Measurements from ENCODE around the gene CCN5.

The CCN5 gene

DNA sequence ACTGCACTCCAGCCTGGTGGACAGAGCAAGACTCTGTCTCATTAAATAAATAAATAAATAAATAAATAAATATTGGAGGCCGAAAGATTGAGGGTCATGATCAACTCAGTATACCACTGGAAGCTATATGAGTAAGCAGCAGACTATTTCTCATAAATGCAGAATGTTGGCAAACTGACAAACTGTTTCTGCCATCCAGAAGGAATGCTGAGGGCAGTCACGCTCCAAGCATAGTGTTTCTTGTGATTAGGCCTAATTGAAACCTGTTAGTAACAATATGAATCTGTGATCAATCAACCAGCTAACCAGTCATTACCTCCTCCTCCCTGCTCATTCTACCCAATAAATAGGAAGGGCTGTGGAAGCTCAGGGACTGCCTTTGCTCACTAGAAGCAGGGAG, 15.3 kb downstream of the CCN5 start:
- H3K4me3 ChIP-seq (ENCODE audit: insufficient read length, low read depth): no peak overlapping the region
- no peaks in the 10 kb centered on the region for H3K27me3 ChIP-seq (ENCODE audit: insufficient read depth, insufficient read length)
- DNase-seq (ENCODE audit: low read depth, low spot score): no peak
- peaks cover 14% of the 10 kb centered on the region for H3K4me1 ChIP-seq (ENCODE audit: insufficient read depth, insufficient read length)
- no peaks in the 10 kb centered on the region for H3K36me3 ChIP-seq (ENCODE audit: insufficient read depth, insufficient read length, low read length)
- H3K9me3 ChIP-seq (ENCODE audit: insufficient read depth, low read length): no peaks in the 10 kb centered on the region
- H3K9ac ChIP-seq (ENCODE audit: insufficient read length, low read depth): no peak overlapping the region
- TF ChIP-seq SUZ12 (IDR thresholded peaks at IDR 0.05; ENCODE audit: extremely low read depth, insufficient read depth, insufficient read length): no peak
- no peak for TF ChIP-seq ZNF274 (IDR thresholded peaks at IDR 0.05; ENCODE audit: low read depth, low read length)
- TF ChIP-seq YY1 (IDR thresholded peaks at IDR 0.05; ENCODE audit: insufficient read depth, insufficient read length): no peak

DNA sequence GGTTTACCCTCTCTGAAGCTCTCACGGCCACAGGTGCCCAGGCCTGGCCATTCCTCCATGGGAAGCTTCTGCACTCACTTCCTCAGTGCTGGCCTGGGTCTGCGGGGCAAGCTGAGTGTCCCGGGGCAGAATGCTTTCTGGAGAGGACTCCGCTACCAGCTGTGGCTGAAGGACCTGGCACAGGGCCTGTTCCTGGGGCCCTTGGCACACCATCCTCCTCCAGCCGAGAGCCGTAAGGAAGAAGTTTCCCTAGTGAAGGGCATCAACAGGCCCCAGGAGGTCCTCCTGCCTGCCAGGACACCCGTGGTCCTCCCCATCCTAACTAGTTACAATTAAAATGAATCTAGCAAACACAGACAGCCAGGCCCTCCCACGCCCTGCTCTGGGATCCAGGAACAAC, 16.5 kb downstream of the CCN5 start:
- no peak overlapping the region for H3K4me3 ChIP-seq (ENCODE audit: insufficient read length, low read depth)
- peaks cover 14% of the 10 kb centered on the region for H3K4me1 ChIP-seq (ENCODE audit: insufficient read depth, insufficient read length)
- peaks cover 7% of the 10 kb centered on the region; the same call in 1 of the 2 replicates for H3K9me3 ChIP-seq (ENCODE audit: insufficient read depth, low read length)
- no peaks in the 10 kb centered on the region for H3K27me3 ChIP-seq (ENCODE audit: insufficient read depth, insufficient read length)
- peak overlapping the region; percentile 8 for H3K9ac ChIP-seq (ENCODE audit: insufficient read length, low read depth)
- no peak for DNase-seq (ENCODE audit: low read depth, low spot score)
- H3K36me3 ChIP-seq (ENCODE audit: insufficient read depth, insufficient read length, low read length): no peaks in the 10 kb centered on the region
- TF ChIP-seq SUZ12 (IDR thresholded peaks at IDR 0.05; ENCODE audit: extremely low read depth, insufficient read depth, insufficient read length) (no peak), YY1 (IDR thresholded peaks at IDR 0.05; ENCODE audit: insufficient read depth, insufficient read length) (no peak), ZNF274 (IDR thresholded peaks at IDR 0.05; ENCODE audit: low read depth, low read length) (no peak)

DNA sequence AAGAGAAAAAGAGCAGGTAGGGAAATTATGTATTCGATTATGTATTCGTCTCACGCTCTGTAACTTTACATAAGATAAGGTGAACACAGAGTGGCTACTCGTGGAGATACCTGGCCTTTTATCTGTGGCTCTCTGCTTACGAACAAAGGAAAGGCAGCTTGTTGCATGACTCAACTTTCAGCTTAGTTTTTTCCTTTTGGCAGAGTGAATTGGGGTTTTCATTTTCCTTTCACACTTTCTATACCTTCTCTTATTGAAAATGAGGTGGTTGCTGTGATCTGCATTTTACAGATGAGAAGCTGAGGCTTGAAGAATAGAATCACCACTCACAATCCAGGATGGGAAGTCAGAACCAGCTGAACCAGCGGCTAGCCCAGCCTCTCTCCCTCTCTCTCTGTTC, 17.2 kb downstream of the CCN5 start:
- TF ChIP-seq YY1 (IDR thresholded peaks at IDR 0.05; ENCODE audit: insufficient read depth, insufficient read length) (no peak), SUZ12 (IDR thresholded peaks at IDR 0.05; ENCODE audit: extremely low read depth, insufficient read depth, insufficient read length) (no peak), ZNF274 (IDR thresholded peaks at IDR 0.05; ENCODE audit: low read depth, low read length) (no peak)
- DNase-seq (ENCODE audit: low read depth, low spot score): no peak
- Histone ChIP-seq H3K9me3 (ENCODE audit: insufficient read depth, low read length) (peaks cover 13% of the 10 kb centered on the region; the same call in 1 of the 2 replicates), H3K27me3 (ENCODE audit: insufficient read depth, insufficient read length) (no peaks in the 10 kb centered on the region), H3K36me3 (ENCODE audit: insufficient read depth, insufficient read length, low read length) (no peaks in the 10 kb centered on the region), H3K4me3 (ENCODE audit: insufficient read length, low read depth) (no peak overlapping the region), H3K9ac (ENCODE audit: insufficient read length, low read depth) (no peak overlapping the region), H3K4me1 (ENCODE audit: insufficient read depth, insufficient read length) (peaks cover 10% of the 10 kb centered on the region)

GRCh38 chr20:44733341-44734069, 18.3 kb downstream of the CCN5 start:
- H3K9ac ChIP-seq (ENCODE audit: insufficient read length, low read depth): no peak overlapping the region
- DNase-seq (ENCODE audit: low read depth, low spot score): peak; percentile 71
- H3K36me3 ChIP-seq (ENCODE audit: insufficient read depth, insufficient read length, low read length): no peaks in the 10 kb centered on the region
- TF ChIP-seq ZNF274 (IDR thresholded peaks at IDR 0.05; ENCODE audit: low read depth, low read length): no peak
- no peak for TF ChIP-seq YY1 (IDR thresholded peaks at IDR 0.05; ENCODE audit: insufficient read depth, insufficient read length)
- TF ChIP-seq SUZ12 (IDR thresholded peaks at IDR 0.05; ENCODE audit: extremely low read depth, insufficient read depth, insufficient read length): no peak
- H3K9me3 ChIP-seq (ENCODE audit: insufficient read depth, low read length): peaks cover 13% of the 10 kb centered on the region; the same call in 1 of the 2 replicates
- H3K4me3 ChIP-seq (ENCODE audit: insufficient read length, low read depth): no peak overlapping the region
- H3K4me1 ChIP-seq (ENCODE audit: insufficient read depth, insufficient read length): peaks cover 10% of the 10 kb centered on the region
- H3K27me3 ChIP-seq (ENCODE audit: insufficient read depth, insufficient read length): no peaks in the 10 kb centered on the region

GRCh38 chr20:44734938-44735337, 19.8 kb downstream of the CCN5 start:
- H3K9me3 ChIP-seq (ENCODE audit: insufficient read depth, low read length): peaks cover 13% of the 10 kb centered on the region; the same call in 1 of the 2 replicates
- no peaks in the 10 kb centered on the region for H3K36me3 ChIP-seq (ENCODE audit: insufficient read depth, insufficient read length, low read length)
- TF ChIP-seq ZNF274 (IDR thresholded peaks at IDR 0.05; ENCODE audit: low read depth, low read length): no peak
- peaks cover 5% of the 10 kb centered on the region for H3K4me1 ChIP-seq (ENCODE audit: insufficient read depth, insufficient read length)
- no peak for DNase-seq (ENCODE audit: low read depth, low spot score)
- no peak overlapping the region for H3K9ac ChIP-seq (ENCODE audit: insufficient read length, low read depth)
- no peak overlapping the region for H3K4me3 ChIP-seq (ENCODE audit: insufficient read length, low read depth)
- H3K27me3 ChIP-seq (ENCODE audit: insufficient read depth, insufficient read length): no peaks in the 10 kb centered on the region

DNA sequence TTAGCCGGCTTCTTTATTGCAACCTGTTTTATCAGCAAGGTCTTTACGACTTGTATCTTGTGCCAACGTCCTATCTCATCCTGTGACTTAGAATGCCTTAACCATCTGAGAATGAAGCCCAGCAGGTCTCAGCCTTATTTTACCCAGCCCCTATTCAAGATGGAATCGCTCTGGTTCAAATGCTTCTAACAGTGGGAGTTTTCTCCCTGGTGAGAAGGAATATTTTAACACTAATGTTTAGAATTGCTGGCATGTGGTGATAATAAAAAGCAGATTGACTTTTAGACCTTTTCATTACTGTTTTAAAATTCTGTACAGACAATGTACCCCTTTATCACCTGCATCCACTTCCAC, 20.6 kb downstream of the CCN5 start:
- no peak for DNase-seq (ENCODE audit: low read depth, low spot score)
- no peak overlapping the region for H3K4me3 ChIP-seq (ENCODE audit: insufficient read length, low read depth)
- H3K36me3 ChIP-seq (ENCODE audit: insufficient read depth, insufficient read length, low read length): no peaks in the 10 kb centered on the region
- H3K27me3 ChIP-seq (ENCODE audit: insufficient read depth, insufficient read length): no peaks in the 10 kb centered on the region
- H3K9ac ChIP-seq (ENCODE audit: insufficient read length, low read depth): no peak overlapping the region
- TF ChIP-seq YY1 (IDR thresholded peaks at IDR 0.05; ENCODE audit: insufficient read depth, insufficient read length) (no peak), SUZ12 (IDR thresholded peaks at IDR 0.05; ENCODE audit: extremely low read depth, insufficient read depth, insufficient read length) (no peak), ZNF274 (IDR thresholded peaks at IDR 0.05; ENCODE audit: low read depth, low read length) (no peak)
- H3K4me1 ChIP-seq (ENCODE audit: insufficient read depth, insufficient read length): peaks cover 5% of the 10 kb centered on the region
- H3K9me3 ChIP-seq (ENCODE audit: insufficient read depth, low read length): peaks cover 13% of the 10 kb centered on the region; the same call in 1 of the 2 replicates

DNA sequence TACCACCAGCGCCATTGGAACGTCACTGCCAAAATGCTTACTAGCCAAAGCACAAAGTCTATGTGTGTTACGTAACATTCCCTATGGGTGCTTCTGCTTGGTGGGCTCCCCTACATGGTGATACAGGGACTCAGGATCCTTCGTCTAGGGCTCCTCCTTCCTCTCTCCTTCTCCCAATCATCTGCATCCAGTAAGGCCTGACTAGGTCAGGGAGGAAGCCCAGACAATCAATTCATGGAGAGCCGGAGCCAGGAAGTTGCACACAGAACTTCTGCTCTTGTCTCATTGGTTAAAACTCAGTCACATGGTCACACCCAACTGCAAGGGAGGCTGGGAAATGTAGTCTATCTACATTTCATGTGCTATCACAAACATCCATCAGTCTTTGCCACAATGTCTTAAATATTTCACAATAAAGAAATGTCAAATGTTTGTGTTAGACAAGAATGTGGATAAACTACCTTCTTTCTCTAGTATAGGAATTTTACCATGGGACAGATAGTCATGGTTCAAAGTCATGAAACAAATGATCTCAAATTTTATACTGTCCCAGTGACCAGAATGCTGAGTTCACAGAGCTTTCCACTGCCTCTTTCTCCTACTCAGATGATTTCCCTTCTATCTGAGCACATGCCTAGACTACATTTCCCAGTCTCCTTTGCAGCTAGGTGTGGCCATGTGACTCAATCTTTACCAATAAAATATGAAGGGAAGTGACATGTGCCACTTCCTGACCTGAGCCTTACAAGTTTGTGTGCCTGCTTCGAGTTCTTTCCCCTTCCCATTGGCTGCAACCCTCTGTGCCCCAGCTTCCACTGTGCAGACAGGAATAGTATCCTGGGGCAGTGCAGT, 21.2 kb downstream of the CCN5 start:
- H3K4me3 ChIP-seq (ENCODE audit: insufficient read length, low read depth): no peak overlapping the region
- H3K27me3 ChIP-seq (ENCODE audit: insufficient read depth, insufficient read length): no peaks in the 10 kb centered on the region
- H3K9me3 ChIP-seq (ENCODE audit: insufficient read depth, low read length): peaks cover 13% of the 10 kb centered on the region; the same call in 1 of the 2 replicates
- H3K4me1 ChIP-seq (ENCODE audit: insufficient read depth, insufficient read length): peaks cover 5% of the 10 kb centered on the region
- H3K36me3 ChIP-seq (ENCODE audit: insufficient read depth, insufficient read length, low read length): no peaks in the 10 kb centered on the region
- no peak for TF ChIP-seq SUZ12 (IDR thresholded peaks at IDR 0.05; ENCODE audit: extremely low read depth, insufficient read depth, insufficient read length)
- no peak for TF ChIP-seq YY1 (IDR thresholded peaks at IDR 0.05; ENCODE audit: insufficient read depth, insufficient read length)
- TF ChIP-seq ZNF274 (IDR thresholded peaks at IDR 0.05; ENCODE audit: low read depth, low read length): no peak
- no peak overlapping the region for H3K9ac ChIP-seq (ENCODE audit: insufficient read length, low read depth)
- DNase-seq (ENCODE audit: low read depth, low spot score): peak; percentile 74

Measured in NT2/D1 (cell line).